NT2/D1 (cell line): Measurements from ENCODE around the gene ZNF385C.

ENCODE experiments used
- SUZ12 ChIP-seq: IDR thresholded peaks from 2 replicates; pipeline ENCODE4 v1.6.1; 2011; ENCODE audit not compliant: insufficient read length, insufficient read depth; ENCODE audit errors: extremely low read depth
- YY1 ChIP-seq: IDR thresholded peaks from 2 replicates; pipeline ENCODE4 v1.6.1; 2011; ENCODE audit not compliant: insufficient read length, insufficient read depth

DNA sequence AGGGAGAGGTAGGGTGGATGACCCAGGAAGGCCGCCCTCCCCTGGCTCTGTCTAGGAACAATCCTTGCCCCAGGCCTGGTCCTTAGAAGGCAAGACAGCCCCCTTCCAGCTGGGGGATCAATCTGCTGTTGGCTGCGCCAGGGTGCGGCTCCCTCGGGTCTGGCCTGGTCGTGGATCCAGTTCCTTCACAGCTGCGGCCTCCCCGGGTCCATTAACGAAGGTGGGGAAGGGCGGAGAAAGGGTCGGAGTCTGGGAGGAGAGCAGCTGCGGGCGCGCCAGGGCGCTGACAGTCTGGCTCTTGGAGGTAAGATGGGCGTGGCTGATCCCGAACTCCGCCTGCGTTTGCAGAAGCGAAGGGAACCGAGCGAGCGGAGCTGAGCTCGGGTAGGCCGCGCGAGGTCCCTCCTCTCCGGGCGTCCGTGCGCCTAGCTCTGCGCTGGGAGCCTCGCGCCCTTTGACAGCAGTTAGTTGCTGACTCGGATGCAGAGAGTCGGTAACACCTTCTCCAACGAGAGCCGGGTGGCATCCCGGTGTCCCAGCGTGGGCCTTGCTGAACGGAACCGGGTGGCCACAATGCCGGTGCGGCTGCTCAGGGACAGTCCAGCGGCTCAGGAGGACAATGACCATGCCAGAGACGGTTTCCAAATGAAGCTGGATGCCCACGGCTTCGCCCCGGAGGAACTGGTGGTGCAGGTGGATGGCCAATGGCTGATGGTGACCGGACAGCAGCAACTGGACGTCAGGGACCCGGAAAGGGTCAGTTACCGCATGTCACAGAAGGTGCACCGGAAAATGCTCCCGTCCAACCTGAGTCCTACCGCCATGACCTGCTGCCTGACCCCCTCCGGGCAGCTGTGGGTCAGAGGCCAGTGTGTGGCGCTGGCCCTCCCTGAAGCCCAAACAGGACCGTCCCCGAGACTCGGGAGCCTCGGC lies 24.4 kb upstream of the ZNF385C start, which contains the start of gene HSPB9:
- TF ChIP-seq YY1: no peak
- TF ChIP-seq SUZ12: no peak
